Mesendoderm (in vitro differentiated cells): ENCODE results near the gene KIF6.

ENCODE experiments used
- DNase-seq: peaks from one replicate; pipeline ENCODE4 v3.0.0; 2013
- H2AK5ac ChIP-seq: 2 replicates; pipeline ENCODE4 v1.6.1; 2013; ENCODE audit warnings: low read length, inconsistent platforms
- H2BK120ac ChIP-seq: 2 replicates; pipeline ENCODE4 v1.6.1; 2013; ENCODE audit warnings: low read depth, mild to moderate bottlenecking, low read length, moderate library complexity, mixed read lengths
- H2BK15ac ChIP-seq: replicated peaks from 2 replicates; pipeline ENCODE4 v1.6.1; 2013; ENCODE audit warnings: low read depth, mild to moderate bottlenecking, moderate library complexity
- H2BK5ac ChIP-seq: 2 replicates; pipeline ENCODE4 v1.6.1; 2013; ENCODE audit warnings: low read length, inconsistent platforms
- H3K18ac ChIP-seq: 2 replicates; pipeline ENCODE4 v1.6.1; 2013; ENCODE audit warnings: mild to moderate bottlenecking, low read length, mixed read lengths
- H3K23ac ChIP-seq: one replicate; pipeline ENCODE4 v1.6.1; 2013; ENCODE audit warnings: low read length
- H3K27ac ChIP-seq: 2 replicates; pipeline ENCODE4 v1.5.1; 2013; ENCODE audit warnings: low read depth, mild to moderate bottlenecking, inconsistent platforms, low read length, moderate library complexity
- H3K27me3 ChIP-seq: 2 replicates; pipeline ENCODE4 v1.6.1; 2013; ENCODE audit warnings: low read length, control low read depth, mild to moderate bottlenecking, inconsistent platforms; ENCODE audit not compliant: insufficient read depth, poor library complexity
- H3K36me3 ChIP-seq: 2 replicates; pipeline ENCODE4 v1.6.1; 2013; ENCODE audit warnings: low read length, inconsistent platforms; ENCODE audit not compliant: control insufficient read depth, insufficient read depth
- H3K4ac ChIP-seq: one replicate; pipeline ENCODE4 v1.6.1; 2013; ENCODE audit warnings: low read depth, mild to moderate bottlenecking, low read length, moderate library complexity
- H3K4me1 ChIP-seq: 2 replicates; pipeline ENCODE4 v1.6.1; 2013; ENCODE audit warnings: low read depth, low read length, inconsistent platforms; ENCODE audit not compliant: control insufficient read depth
- H3K4me2 ChIP-seq: 2 replicates; pipeline ENCODE4 v1.6.1; 2013; ENCODE audit warnings: low read length
- H3K4me3 ChIP-seq: 2 replicates; pipeline ENCODE4 v1.5.1; 2013; ENCODE audit warnings: mild to moderate bottlenecking, low read length
- H3K56ac ChIP-seq: one replicate; pipeline ENCODE4 v1.6.1; 2013; ENCODE audit warnings: low read length
- H3K79me1 ChIP-seq: 2 replicates; pipeline ENCODE4 v1.6.1; 2013; ENCODE audit warnings: low read length, inconsistent platforms
- H3K79me2 ChIP-seq: 2 replicates; pipeline ENCODE4 v1.6.1; 2013; ENCODE audit warnings: mild to moderate bottlenecking, low read length; ENCODE audit not compliant: control insufficient read depth, insufficient read depth
- H3K9ac ChIP-seq: 2 replicates; pipeline ENCODE4 v1.6.1; 2013; ENCODE audit warnings: low read length, inconsistent platforms
- H4K5ac ChIP-seq: one replicate; pipeline ENCODE4 v1.6.1; 2013; ENCODE audit warnings: low read length
- H4K8ac ChIP-seq: one replicate; pipeline ENCODE4 v1.6.1; 2013; ENCODE audit warnings: low read depth, mild to moderate bottlenecking, control low read depth, low read length, moderate library complexity
- WGBS: extraction: QIAGEN DNeasy Blood & Tissue Kit; methylation state at CpG from one replicate; pipeline ENCODE4 v1.1.7; 2013; ENCODE audit warnings: low lambda C conversion rate, missing lambda C conversion rate; ENCODE audit not compliant: insufficient coverage; ENCODE audit errors: extremely low coverage; 5-methylcytosine and 5-hydroxymethylcytosine counted together

KIF6 gene

DNA sequence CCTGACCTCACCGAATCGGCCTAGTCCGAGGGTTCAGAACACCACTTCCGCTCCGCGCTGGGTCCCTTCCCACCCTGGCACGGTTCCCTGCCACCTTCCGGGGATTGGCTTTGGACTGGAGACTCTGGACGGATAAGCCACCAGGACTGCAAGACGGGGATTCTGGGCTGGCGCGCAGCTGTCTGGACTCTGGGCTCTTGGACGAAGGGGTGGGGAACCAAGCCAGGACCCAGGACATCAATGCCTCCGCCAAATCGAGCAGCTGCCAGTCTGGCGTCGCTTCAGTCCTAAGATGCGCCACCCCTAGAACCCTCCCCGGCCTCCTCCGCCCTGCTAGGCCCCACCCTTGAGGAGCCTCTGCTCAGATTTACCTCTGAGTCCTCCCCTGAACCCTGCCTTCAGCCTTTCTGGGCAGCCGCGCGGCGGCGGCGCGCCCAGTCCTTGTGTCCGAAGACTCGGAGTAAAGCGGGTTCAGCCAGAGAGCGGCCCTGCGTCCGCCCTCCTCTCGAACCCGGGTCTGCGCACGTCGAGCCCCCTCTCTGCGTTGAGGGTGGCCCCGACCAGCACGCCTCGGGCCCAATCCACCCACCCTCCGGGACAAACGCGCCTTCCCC is 412.2 kb downstream of the KIF6 start:
- WGBS = no CpG with 5 or more reads among the region's 45 CpGs
- Histone ChIP-seq H3K4me2 (peak overlapping the region; percentile 79), H3K4ac (no peak overlapping the region), H2BK15ac (no peak overlapping the region), H4K5ac (no peak overlapping the region), H3K4me3 (no peak overlapping the region), H3K23ac (peak overlapping the region; percentile 80), H3K27me3 (peaks cover 25% of the 10 kb centered on the region), H3K56ac (peak overlapping the region; percentile 85), H2AK5ac (no peak overlapping the region), H3K36me3 (no peaks in the 10 kb centered on the region), H2BK120ac (no peak overlapping the region), H3K79me1 (no peaks in the 10 kb centered on the region), H3K4me1 (no peaks in the 10 kb centered on the region), H3K9ac (peak overlapping the region; percentile 63), H3K27ac (no peak overlapping the region), H3K18ac (no peak overlapping the region), H3K79me2 (no peaks in the 10 kb centered on the region), H4K8ac (no peak overlapping the region), H2BK5ac (no peak overlapping the region)
- no peak for DNase-seq

DNA sequence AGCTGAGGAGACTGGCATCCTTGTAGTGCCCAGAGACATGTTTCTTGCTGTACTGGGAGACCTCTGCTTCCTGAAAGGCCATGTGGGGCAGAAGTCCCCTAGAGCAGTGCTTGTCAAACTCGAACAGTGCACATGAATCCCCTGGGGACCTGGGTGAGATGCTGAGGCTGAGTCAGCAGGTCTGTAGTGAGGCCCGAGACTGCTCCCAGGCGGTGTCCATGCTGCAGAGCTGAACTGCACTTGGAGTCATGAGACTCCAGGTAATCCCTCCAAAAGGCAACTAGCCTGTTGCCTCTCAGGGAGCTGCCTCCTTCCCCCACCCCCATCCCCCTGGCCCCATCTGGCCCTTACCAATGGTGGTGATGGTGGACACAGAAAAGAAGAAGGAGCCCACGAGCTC is 414.7 kb downstream of the KIF6 start:
- Histone ChIP-seq H4K5ac (no peak overlapping the region), H4K8ac (no peak overlapping the region), H3K4me3 (no peak overlapping the region), H3K27ac (no peak overlapping the region), H3K9ac (no peak overlapping the region), H3K56ac (no peak overlapping the region), H3K4me2 (no peak overlapping the region), H3K4ac (no peak overlapping the region), H2BK5ac (no peak overlapping the region), H3K27me3 (peaks cover 25% of the 10 kb centered on the region), H2BK15ac (no peak overlapping the region), H3K4me1 (no peaks in the 10 kb centered on the region), H3K79me1 (no peaks in the 10 kb centered on the region), H3K23ac (no peak overlapping the region), H3K18ac (no peak overlapping the region), H3K36me3 (no peaks in the 10 kb centered on the region), H2AK5ac (no peak overlapping the region), H2BK120ac (no peak overlapping the region), H3K79me2 (no peaks in the 10 kb centered on the region)
- DNase-seq = no peak
- no CpG with 5 or more reads among the region's 4 CpGs for WGBS

DNA sequence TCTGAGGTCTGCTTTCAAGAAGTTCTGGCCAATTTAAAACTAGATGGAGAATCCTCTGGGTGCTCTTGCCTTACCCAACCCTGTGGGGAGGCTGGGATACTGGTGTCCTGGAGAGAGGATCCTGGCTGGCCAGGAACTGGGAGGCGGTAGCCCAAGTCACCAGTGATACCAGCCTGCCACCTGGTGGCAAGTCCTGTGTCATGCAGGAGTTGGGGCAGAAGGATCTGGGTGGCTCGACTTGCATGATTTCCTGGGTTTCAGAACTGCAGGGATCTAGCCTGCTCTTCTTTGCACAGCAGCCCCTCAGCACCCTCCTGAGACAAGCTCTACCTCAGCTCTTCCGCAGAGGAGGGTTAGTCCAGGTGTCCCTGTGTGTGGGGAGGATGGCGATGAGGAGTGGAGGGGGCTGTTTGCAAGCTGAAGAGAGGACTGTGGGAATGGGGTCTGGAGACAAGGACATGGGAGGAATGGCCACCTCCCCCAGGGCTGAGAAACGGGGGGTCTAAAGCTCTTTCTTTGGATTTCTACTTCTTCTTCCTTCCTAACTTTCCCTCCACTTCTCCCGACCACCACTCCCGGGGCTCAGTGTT is 415.2 kb downstream of the KIF6 start:
- no peak overlapping the region for H2BK120ac ChIP-seq
- no peak overlapping the region for H2AK5ac ChIP-seq
- no peak overlapping the region for H2BK15ac ChIP-seq
- H3K27me3 ChIP-seq = peaks cover 25% of the 10 kb centered on the region
- no peak overlapping the region for H3K4ac ChIP-seq
- no peaks in the 10 kb centered on the region for H3K79me1 ChIP-seq
- H3K56ac ChIP-seq = no peak overlapping the region
- no peak overlapping the region for H4K8ac ChIP-seq
- no peak overlapping the region for H2BK5ac ChIP-seq
- H3K4me1 ChIP-seq = no peaks in the 10 kb centered on the region
- H3K27ac ChIP-seq = no peak overlapping the region
- H3K4me2 ChIP-seq = no peak overlapping the region
- H3K9ac ChIP-seq = no peak overlapping the region
- no peaks in the 10 kb centered on the region for H3K36me3 ChIP-seq
- WGBS = no CpG with 5 or more reads among the region's 7 CpGs
- no peak overlapping the region for H4K5ac ChIP-seq
- no peak overlapping the region for H3K18ac ChIP-seq
- H3K23ac ChIP-seq = no peak overlapping the region
- H3K4me3 ChIP-seq = no peak overlapping the region
- DNase-seq = peak; percentile 71
- no peaks in the 10 kb centered on the region for H3K79me2 ChIP-seq

DNA sequence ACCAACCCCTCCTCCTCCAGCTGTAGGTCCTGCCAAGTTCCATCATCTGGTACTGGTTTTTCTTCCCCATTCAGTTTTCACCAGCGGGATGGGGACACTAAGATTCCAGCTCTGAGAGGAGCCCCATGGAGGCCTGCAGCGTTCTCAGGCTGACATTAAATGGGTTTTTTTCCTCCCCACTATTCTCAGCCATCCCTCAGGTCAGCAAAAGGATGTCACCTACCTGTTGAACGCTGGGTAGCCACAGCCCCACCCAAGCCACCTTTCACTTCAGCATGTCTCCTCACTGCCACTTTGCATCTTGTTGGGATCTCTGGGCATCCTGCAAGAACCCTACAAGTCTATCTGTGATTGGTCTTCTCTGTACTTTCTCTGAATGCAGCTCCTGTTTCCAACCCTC is 417.7 kb downstream of the KIF6 start:
- Histone ChIP-seq H4K8ac (no peak overlapping the region), H2AK5ac (no peak overlapping the region), H2BK15ac (no peak overlapping the region), H3K27ac (no peak overlapping the region), H3K36me3 (no peaks in the 10 kb centered on the region), H3K4me3 (no peak overlapping the region), H3K79me1 (no peaks in the 10 kb centered on the region), H2BK120ac (no peak overlapping the region), H3K56ac (no peak overlapping the region), H3K79me2 (no peaks in the 10 kb centered on the region), H3K4me2 (no peak overlapping the region), H3K23ac (no peak overlapping the region), H3K9ac (no peak overlapping the region), H3K4me1 (no peaks in the 10 kb centered on the region), H2BK5ac (no peak overlapping the region), H3K27me3 (peaks cover 2% of the 10 kb centered on the region), H3K18ac (no peak overlapping the region), H4K5ac (no peak overlapping the region), H3K4ac (no peak overlapping the region)
- DNase-seq = no peak
- WGBS = no CpG with 5 or more reads among the region's 3 CpGs

DNA sequence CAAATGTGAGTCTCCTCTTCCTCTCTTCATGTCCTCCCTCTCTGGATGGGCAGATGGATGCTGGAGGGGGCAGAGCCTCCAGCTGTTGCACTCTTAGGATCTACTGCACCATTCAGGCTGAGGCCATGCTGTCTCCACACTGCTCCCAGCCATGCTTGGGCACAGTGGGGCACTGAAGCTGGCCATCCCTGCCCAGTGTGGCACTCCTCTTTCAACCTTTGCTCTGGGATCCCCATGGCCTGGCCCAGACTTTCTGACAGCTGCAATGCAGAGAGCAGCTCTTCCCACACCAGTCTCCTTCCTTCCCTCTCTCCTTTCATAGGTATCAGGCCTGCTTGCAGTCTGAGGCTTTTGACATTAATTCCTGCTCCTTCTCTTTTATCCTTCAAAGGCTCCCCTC is 420.3 kb downstream of the KIF6 start:
- no peaks in the 10 kb centered on the region for H3K4me1 ChIP-seq
- H3K79me1 ChIP-seq = no peaks in the 10 kb centered on the region
- no peak overlapping the region for H3K4me3 ChIP-seq
- H3K79me2 ChIP-seq = no peaks in the 10 kb centered on the region
- no peak overlapping the region for H3K23ac ChIP-seq
- H2BK15ac ChIP-seq = no peak overlapping the region
- no peak overlapping the region for H4K5ac ChIP-seq
- H3K4me2 ChIP-seq = no peak overlapping the region
- H3K27ac ChIP-seq = no peak overlapping the region
- no peak overlapping the region for H3K56ac ChIP-seq
- DNase-seq = no peak
- H3K18ac ChIP-seq = no peak overlapping the region
- no peak overlapping the region for H3K9ac ChIP-seq
- H2BK120ac ChIP-seq = no peak overlapping the region
- no peak overlapping the region for H3K4ac ChIP-seq
- H2BK5ac ChIP-seq = no peak overlapping the region
- H3K27me3 ChIP-seq = no peaks in the 10 kb centered on the region
- no peaks in the 10 kb centered on the region for H3K36me3 ChIP-seq
- no peak overlapping the region for H4K8ac ChIP-seq
- H2AK5ac ChIP-seq = no peak overlapping the region
